ENCODE results near the gene ZNF700.
"Not testable (repeated sequence)": the region's sequence is repeated elsewhere in the genome, so short reads cannot be mapped to it uniquely, and the experiment has no call there.

Gene ZNF700

DNA sequence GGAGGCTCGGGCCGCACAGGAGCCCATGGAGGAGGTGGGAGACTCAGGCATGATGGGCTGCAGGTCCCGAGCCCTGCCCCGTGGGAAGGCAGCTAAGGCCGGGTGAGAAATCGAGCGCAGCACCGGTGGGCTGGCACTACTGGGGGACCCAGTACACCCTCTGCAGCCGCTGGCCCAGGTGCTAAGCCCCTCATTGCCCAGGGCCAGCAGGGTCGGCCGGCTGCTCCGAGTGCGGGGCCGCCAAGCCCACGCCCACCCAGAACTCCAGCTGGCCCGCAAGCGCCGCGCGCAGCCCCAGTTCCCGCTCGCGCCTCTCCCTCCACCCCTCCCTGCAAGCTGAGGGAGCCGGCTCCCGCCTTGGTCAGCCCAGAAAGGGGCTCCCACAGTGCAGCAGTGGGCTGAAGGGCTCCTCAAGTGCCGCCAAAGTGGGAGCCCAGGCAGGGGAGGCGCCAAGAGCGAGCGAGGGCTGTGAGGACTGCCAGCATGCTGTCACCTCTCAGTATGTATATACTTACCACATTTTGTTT is 16.5 kb downstream of the ZNF700 start:
- DNase-seq, result not testable (repeated sequence)

- no peak for DNase-seq
Measured at GRCh38 chr19:11942008-11942842, 17.3 kb downstream of the ZNF700 start.

DNA sequence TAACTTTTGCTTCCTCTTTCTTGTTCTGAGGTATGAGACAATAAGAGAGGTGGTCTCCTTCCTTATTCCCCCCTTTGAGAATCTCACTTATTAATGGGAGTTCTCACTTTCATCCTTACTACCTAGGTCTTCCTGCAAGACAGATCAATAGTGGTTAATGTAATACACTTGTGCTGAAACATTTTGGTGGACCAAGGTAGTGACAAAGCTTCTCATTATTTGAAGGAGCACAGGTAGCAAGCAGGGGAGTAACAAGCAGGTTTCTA is 17.9 kb downstream of the ZNF700 start:
- DNase-seq, result no peak

- no peak for DNase-seq
Measured at GRCh38 chr19:11944656-11945055, 19.7 kb downstream of the ZNF700 start.

DNA sequence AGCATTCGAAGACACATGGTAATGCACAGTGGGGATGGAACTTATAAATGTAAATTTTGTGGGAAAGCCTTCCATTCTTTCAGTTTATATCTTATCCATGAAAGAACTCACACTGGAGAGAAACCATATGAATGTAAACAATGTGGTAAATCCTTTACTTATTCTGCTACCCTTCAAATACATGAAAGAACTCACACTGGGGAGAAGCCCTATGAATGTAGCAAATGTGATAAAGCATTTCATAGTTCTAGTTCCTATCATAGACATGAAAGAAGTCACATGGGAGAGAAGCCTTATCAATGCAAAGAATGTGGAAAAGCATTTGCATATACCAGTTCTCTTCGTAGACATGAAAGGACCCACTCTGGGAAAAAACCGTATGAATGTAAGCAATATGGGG is 23.7 kb downstream of the ZNF700 start:
- no peak for DNase-seq

DNA sequence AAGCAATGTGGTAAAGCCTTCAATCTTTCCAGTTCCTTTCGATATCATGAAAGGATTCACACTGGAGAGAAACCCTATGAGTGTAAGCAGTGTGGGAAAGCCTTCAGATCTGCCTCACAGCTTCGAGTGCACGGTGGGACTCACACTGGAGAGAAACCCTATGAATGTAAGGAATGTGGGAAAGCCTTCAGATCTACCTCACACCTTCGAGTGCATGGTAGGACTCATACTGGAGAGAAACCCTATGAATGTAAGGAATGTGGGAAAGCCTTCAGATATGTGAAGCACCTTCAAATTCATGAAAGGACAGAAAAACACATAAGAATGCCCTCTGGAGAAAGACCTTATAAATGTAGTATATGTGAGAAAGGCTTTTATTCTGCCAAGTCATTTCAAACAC is 24.3 kb downstream of the ZNF700 start:
- no peak for DNase-seq

DNA sequence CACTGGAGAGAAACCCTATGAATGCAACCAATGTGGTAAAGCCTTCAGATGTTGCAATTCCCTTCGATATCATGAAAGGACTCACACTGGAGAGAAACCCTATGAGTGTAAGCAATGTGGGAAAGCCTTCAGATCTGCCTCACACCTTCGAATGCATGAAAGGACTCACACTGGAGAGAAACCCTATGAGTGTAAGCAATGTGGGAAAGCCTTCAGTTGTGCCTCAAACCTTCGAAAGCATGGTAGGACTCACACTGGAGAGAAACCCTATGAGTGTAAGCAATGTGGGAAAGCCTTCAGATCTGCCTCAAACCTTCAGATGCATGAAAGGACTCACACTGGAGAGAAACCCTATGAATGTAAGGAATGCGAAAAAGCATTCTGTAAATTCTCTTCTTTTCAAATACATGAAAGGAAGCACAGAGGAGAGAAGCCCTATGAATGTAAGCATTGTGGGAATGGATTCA is 24.7 kb downstream of the ZNF700 start:
- DNase-seq, result not testable (repeated sequence)

- no peak for DNase-seq
Measured at GRCh38 chr19:11950312-11950711, 25.4 kb downstream of the ZNF700 start.

- DNase-seq, result peak; percentile 72
Measured at GRCh38 chr19:11963566-11964355, 38.9 kb downstream of the ZNF700 start.

GRCh38 chr19:11964496-11964857 is 39.6 kb downstream of the ZNF700 start:
- no peak for DNase-seq

- DNase-seq, result peak; percentile 92
Measured at GRCh38 chr19:11964858-11965645, 40.1 kb downstream of the ZNF700 start, which contains the start of gene ZNF763. Gene ZNF763 (plus strand): TSS chr19:11965040. CDS start chr19:11965209, 169 bp downstream.

GRCh38 chr19:11970174-11970573 is 45.3 kb downstream of the ZNF700 start:
- DNase-seq, result no peak

- DNase-seq, result no peak
Measured at GRCh38 chr19:11971041-11971440, 46.1 kb downstream of the ZNF700 start.

DNA sequence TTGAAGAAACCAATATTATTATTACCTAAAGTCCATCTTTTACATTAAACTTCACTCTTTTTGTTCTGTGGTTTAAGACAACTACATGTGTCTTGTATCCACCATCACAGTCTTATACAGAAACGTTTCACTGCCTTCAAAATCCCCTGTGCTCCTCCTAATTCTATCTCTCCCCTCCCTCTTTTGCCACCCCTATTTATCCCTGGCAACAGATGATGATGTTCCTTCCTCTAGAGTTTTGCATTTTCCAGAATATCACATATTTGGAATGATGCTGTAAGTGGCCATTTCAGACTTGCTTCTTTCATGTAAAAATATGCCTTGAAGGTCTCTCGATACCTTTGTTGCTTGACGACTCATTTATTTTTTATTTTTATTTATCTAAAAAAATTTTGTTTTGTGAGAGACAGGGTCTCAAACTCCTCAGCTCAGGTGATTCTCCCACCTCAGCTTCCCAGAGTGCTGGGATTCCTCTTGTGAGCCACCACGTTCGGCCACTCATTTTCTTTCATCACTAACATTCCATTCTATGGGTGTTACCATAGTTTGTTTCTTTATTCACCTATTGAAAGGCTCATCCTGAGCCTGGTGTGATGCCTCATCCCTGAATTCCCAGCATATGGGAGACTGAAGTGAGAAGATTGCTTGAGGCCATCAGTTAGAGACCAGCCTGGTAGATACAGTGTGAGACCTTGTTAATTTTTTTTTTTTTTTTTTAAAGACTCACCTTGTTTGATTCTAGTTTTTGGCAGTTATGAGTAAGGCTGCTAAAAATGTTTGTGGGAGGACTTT is 48.3 kb downstream of the ZNF700 start:
- no peak for DNase-seq

DNA sequence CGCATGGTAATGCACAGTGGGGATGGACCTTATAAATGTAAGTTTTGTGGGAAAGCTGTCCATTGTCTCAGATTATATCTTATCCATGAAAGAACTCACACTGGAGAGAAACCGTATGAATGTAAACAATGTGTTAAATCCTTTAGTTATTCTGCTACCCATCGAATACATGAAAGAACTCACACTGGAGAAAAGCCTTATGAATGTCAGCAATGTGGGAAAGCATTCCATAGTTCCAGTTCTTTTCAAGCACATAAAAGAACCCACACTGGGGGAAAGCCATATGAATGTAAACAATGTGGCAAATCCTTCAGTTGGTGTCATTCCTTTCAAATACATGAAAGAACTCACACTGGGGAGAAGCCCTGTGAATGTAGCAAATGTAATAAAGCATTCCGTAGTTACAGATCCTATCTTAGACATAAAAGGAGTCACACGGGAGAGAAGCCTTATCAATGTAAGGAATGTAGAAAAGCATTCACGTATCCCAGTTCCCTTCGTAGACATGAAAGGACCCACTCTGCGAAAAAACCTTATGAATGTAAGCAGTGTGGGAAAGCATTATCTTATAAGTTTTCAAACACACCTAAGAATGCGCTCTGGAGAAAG is 53.7 kb downstream of the ZNF700 start:
- DNase-seq, result no peak

DNA sequence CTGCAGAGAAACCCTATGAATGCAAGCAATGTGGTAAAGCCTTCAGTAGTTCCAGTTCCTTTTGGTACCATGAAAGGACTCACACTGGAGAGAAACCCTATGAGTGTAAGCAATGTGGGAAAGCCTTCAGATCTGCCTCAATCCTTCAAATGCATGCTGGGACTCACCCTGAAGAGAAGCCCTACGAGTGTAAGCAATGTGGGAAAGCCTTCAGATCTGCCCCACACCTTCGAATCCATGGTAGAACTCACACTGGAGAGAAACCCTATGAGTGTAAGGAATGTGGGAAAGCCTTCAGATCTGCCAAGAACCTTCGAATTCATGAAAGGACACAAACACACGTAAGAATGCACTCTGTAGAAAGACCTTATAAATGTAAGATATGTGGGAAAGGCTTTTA is 54.6 kb downstream of the ZNF700 start:
- no peak for DNase-seq

DNA sequence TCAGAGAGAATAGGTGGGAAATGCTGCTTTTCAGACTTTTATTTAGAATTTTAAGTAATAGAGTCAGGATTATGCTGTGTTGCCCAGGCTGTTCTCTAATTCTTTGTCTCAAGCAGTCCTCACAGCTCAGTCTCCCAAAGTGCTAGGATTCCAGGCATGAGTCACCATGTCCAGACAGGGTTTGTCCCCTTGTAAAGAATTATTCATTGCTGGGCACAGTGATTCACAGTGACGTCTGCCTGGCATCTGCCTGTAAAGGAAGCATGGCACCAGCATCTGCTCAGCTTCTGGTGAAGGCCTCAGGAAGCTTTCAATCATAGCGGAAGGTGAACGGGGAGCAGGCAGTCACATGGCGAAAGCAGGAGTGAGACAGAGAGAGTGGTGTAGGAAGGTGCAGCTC is 57.6 kb downstream of the ZNF700 start:
- DNase-seq, result no peak

DNA sequence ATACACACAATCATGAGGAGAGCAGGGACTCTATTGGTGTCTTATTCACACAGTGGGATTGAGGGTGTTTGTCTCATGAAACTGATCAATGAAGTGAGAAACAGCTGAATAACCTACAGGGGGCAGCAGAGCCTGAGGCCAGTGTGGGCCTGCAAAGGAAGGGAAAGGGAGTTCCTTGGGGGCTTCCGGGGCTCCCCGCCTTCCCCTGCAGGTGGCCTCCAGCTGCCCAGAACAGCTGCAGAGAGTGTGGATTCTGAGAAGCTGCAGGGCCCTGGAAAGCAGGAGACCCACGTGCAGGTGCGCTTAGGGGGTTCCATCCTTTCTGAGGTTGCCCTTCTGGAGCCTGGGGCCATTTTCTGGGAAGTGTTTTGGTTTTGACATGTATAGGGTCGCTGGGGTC is 60.1 kb downstream of the ZNF700 start:
- DNase-seq, result no peak

DNA sequence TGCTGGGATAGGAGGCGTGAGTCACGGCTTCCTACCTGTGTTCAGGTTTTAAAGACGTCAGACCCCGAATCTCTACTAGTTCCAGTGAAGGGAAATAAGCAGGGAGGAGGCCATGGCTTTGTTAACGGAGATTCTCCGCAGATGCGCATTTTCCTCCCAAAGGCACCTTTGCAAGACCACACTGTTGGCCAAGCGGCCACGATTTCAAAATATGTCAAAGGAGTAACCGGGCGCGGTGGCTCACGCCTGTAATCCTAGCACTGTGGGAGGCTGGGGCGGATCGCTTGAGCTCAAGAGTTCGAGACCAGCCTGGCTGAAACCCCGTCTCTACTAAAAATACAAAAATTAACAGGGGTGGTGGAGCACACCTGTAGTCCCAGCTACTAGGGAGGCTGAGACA is 61.8 kb downstream of the ZNF700 start:
- no peak for DNase-seq

DNA sequence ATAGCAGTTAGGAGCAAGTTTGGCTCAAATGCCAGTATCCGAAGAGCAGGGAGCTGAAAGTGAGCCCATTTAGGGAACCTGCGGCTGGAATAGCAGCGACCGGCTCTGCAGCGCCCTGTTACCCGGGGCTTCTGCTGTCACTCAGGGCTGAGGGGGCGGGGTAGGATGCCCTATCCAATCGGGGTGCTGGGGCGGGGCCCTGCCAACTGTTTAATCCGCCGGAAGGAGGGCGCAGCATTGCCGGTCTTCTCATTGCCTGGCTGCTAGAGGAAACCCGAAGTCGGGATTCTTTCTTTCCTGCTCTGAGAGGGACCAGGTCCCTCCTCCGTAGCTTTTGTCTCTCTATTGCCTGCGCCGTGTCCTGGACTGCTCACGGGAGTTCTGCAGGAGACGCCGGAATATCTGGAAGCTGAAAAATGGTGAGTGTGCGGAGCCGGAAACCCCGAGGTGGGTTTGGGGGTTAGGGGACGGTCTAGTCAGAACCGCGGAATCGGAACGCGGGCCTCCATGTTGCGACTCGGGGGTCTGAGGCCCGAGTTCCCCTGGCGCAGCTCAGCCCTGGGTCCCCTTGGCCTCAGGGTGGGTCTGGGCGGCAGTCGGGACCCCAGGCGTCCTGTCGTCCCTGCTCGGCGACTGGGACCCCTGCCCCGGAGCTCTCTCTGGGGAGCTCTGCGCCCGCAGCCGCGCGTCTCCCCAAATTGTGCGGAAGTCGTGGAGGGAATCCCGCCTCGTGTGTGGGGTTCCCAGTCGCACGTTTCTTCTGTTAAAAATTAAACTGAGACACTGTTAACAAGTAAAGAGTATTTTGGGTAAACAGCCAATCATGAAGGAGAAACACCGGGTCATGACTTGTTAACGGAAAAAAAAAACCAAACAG is 62.7 kb downstream of the ZNF700 start:
- DNase-seq, result peak; percentile 96

GRCh38 chr19:11989112-11989456 is 64.2 kb downstream of the ZNF700 start:
- DNase-seq, result no peak
